Mucosa of descending colon (tissue), 3 donors: Measurements from ENCODE around the gene ITSN1. TPM values are rescaled to one million over a fixed set of nuclear protein-coding genes. Genes with fewer than 3 reads are reported as not detected.

ENCODE experiments used
- ATAC-seq: fragments of 200-7000 bp; cut with Tn5 transposase; one replicate; pipeline ENCODE4 v1.9.1; 2020; ENCODE audit warnings: mild to moderate bottlenecking, moderate library complexity
- DNase-seq, 3 donors: peaks; one replicate each; pipeline ENCODE4 v3.0.0-alpha.2; 2020
- H3K36me3 ChIP-seq: fragments of 200-600 bp; one replicate; pipeline ENCODE4 v1.8.0; 2021; ENCODE audit warnings: low read depth, mild to moderate bottlenecking
- H3K4me1 ChIP-seq: fragments of 200-600 bp; one replicate; pipeline ENCODE4 v1.8.0; 2021; ENCODE audit warnings: low read depth, mild to moderate bottlenecking
- H3K4me3 ChIP-seq: fragments of 200-600 bp; one replicate; pipeline ENCODE4 v1.8.0; 2021; ENCODE audit warnings: mild to moderate bottlenecking
- H3K9me3 ChIP-seq: fragments of 200-600 bp; one replicate; pipeline ENCODE4 v1.8.0; 2021; ENCODE audit warnings: mild to moderate bottlenecking
- intact Hi-C, 2 donors: fragments of 100-400 bp; cut with DNase I in 1 of 2; cut with micrococcal nuclease in 1 of 2; formaldehyde crosslinking; loops; one replicate each; pipeline versions ENCODE4 v1.11.0 to v1.11.1; 2022; cut with DNase I, micrococcal nuclease
- total RNA-seq, 3 donors: library from RNA; stranded (reverse); fragmentation: NEBNext Ultra II Directional in 2 of 3; extraction: Animal tissue kit (Norgen Biotek cat#: 25700) in 2 of 3; gene quantifications; one replicate each; pipeline versions ENCODE4 v1.2.1 to v1.2.4, GENCODE V29; 2021 to 2023
- TF ChIP-seq, protein P1 (sequence below): fragments of 200-600 bp; IDR thresholded peaks from one replicate; pipeline ENCODE4 v1.8.0; 2022; ENCODE audit warnings: antibody characterized with exemption, mild to moderate bottlenecking
- donor health status: DM: no; HTN: no; CAD: no; lungs with moderate emphysema.
- donor health status: DM: no; HTN: no; CAD: no.
- donor health status: DM: no; HTN: yes; CAD: no.

The ITSN1 gene
- total RNA-seq, 3 donors from 2014 or later, result 35.6 to 54.8 (median 45.3) TPM

- no peaks in the 10 kb centered on the region for H3K9me3 ChIP-seq
- ATAC-seq, result no peak
- H3K4me1 ChIP-seq, result no peaks in the 10 kb centered on the region
- no peak overlapping the region for H3K4me3 ChIP-seq
- DNase-seq, result no peak
- no peaks in the 10 kb centered on the region for H3K36me3 ChIP-seq
- TF ChIP-seq, protein P1, sequence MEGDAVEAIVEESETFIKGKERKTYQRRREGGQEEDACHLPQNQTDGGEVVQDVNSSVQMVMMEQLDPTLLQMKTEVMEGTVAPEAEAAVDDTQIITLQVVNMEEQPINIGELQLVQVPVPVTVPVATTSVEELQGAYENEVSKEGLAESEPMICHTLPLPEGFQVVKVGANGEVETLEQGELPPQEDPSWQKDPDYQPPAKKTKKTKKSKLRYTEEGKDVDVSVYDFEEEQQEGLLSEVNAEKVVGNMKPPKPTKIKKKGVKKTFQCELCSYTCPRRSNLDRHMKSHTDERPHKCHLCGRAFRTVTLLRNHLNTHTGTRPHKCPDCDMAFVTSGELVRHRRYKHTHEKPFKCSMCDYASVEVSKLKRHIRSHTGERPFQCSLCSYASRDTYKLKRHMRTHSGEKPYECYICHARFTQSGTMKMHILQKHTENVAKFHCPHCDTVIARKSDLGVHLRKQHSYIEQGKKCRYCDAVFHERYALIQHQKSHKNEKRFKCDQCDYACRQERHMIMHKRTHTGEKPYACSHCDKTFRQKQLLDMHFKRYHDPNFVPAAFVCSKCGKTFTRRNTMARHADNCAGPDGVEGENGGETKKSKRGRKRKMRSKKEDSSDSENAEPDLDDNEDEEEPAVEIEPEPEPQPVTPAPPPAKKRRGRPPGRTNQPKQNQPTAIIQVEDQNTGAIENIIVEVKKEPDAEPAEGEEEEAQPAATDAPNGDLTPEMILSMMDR, result no peak
- intact Hi-C loops, result no loop called here
These were observed 132.2 kb downstream of the ITSN1 start for GRCh38 chr21:33774551-33774950.

DNA sequence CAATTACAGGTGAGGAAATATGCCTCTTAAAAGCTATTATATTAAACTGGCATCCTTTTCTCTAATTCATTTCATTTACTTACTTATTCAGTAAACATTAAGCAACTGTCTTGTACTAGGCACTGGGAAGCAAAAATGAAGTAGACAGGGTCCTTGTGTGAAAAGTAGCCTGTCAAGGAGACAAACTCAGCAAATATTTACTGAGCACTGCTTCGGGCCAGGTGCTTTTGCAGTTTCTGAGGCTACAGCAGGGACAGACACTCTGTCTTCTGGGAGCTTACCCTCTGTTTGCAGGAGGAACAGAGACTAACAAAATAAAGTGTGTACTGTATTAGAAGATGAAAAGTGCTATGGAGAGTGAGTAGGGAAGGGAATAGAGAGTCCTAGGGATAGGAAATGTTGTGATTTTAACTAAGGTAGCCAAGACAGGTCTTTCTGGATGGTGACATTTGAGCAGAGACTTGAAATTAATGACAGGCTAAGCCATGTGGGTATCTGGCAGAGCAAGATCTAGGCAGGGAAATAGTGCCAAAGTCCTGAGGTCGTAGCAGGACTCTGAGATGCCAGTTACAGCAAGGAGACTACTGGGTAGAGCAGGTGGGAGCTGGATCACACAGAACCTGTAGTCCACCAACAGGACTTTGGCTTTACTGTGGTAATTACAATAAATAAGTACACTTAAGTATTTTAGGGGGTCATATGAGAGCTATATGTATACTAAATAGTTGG lies 133.0 kb downstream of the ITSN1 start:
- TF ChIP-seq, protein P1, result no peak
- Histone ChIP-seq H3K4me1 (no peaks in the 10 kb centered on the region), H3K36me3 (no peaks in the 10 kb centered on the region), H3K4me3 (no peak overlapping the region), H3K9me3 (no peaks in the 10 kb centered on the region)
- ATAC-seq (no peak), DNase-seq (no peak)
- intact Hi-C loops, result no loop called here

GRCh38 chr21:33780631-33781030 lies 138.3 kb downstream of the ITSN1 start:
- Histone ChIP-seq H3K36me3 (no peaks in the 10 kb centered on the region), H3K4me3 (no peak overlapping the region), H3K4me1 (no peaks in the 10 kb centered on the region), H3K9me3 (no peaks in the 10 kb centered on the region)
- intact Hi-C loops, result loop anchor here in 1 of 2 donors (10.0 kb wide), 1 partner anchor 64 kb away; no protein-coding TSS in a partner anchor
- no peak for DNase-seq
- TF ChIP-seq, protein P1, result no peak
- no peak for ATAC-seq

DNA sequence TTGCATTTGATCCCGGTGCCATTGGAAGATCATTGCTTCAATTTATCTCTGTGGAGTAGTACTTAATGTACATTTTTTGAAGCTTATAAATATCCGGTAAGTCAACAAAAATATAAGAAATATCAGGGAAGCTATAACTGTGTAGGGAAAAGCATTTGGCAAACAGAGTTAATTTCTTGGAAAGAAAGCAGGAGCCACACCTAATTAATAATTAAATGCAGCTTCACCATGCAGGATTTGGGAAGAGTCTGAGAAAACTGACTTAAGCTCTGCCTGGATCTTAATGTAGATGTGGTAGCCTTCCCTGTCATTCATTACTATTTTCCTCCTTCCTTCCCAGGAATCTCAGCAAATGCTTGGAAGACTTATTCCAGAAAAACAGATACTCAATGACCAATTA lies 138.8 kb downstream of the ITSN1 start:
- no peaks in the 10 kb centered on the region for H3K36me3 ChIP-seq
- intact Hi-C loops, result loop anchor here in 1 of 2 donors (10.0 kb wide), 1 partner anchor 64 kb away; no protein-coding TSS in a partner anchor
- DNase-seq (no peak), ATAC-seq (no peak)
- no peak overlapping the region for H3K4me3 ChIP-seq
- no peaks in the 10 kb centered on the region for H3K4me1 ChIP-seq
- no peaks in the 10 kb centered on the region for H3K9me3 ChIP-seq
- TF ChIP-seq, protein P1, result no peak

DNA sequence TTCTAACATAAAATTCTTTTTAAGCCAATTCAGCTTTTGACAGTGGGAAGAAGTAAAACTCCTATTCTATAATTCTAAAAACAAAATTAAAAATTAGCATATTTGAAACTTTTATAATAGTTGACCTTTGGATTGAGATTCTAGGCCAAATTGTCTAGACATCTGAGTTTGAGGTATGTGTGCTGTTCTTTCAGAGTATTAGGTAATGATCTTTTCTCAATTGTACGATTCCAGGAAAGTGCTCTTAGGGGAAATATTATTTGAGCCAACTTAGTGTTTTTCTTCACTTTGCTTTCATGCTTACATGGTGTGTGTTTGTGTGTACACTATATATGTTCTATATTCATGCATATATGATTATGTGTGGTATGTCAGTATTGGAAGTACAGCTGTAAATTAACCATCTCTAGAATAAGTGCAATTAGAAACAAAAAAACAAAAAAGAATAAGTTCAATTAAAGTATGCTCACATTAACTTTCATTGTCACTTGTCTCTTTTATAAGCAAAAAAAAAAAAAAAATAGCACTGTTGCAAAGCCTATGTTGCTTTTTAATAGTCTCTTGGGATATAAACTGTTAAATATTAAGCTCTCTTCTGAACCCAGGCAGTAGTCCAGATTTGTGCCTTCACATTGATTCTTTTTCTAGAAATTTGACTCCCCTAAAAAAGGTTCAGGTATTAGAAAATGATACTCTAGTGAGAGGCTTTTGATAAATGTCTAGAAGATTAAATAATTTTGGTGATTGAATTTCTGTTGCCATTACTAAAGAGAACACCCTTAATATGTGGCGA lies 141.1 kb downstream of the ITSN1 start:
- TF ChIP-seq, protein P1, result no peak
- ATAC-seq, result no peak
- no peak for DNase-seq
- Histone ChIP-seq H3K4me1 (no peaks in the 10 kb centered on the region), H3K4me3 (no peak overlapping the region), H3K9me3 (no peaks in the 10 kb centered on the region), H3K36me3 (no peaks in the 10 kb centered on the region)
- intact Hi-C loops, result loop anchor here in 1 of 2 donors (10.0 kb wide), 1 partner anchor 61 kb away; no protein-coding TSS in a partner anchor
